ENCODE data around the gene SCGN.

GRCh38 chr6:25714765-25715164 is 62.8 kb downstream of the SCGN start:
- TF ChIP-seq ZNF274 (CRISPR knock-in tag; IDR thresholded peaks at IDR 0.05) (no peak), KAT2B (IDR thresholded peaks at IDR 0.05; ENCODE audit: borderline replicate concordance, low read depth, low read length) (no peak), EHMT2 (IDR thresholded peaks at IDR 0.05; ENCODE audit: borderline replicate concordance, low read depth, low read length) (no peak), TGIF2 (CRISPR knock-in tag; IDR thresholded peaks at IDR 0.05) (no peak), USF2 (IDR thresholded peaks at IDR 0.05; ENCODE audit: low read depth, low read length) (no peak), USF2 (CRISPR knock-in tag; IDR thresholded peaks at IDR 0.05; ENCODE audit: borderline replicate concordance) (no peak)
